HG03039 (cell line): Measurements from ENCODE around the gene DTYMK.
"Not testable (repeated sequence)": the region's sequence is repeated elsewhere in the genome, so short reads cannot be mapped to it uniquely, and the experiment has no call there.

ENCODE experiments used
- ATAC-seq: cut with Tn5 transposase; IDR thresholded peaks from one replicate; pipeline ENCODE4 v1.9.1; 2021; ENCODE audit warnings: mild to moderate bottlenecking, moderate library complexity; ENCODE audit not compliant: unreplicated experiment

DTYMK gene

GRCh38 chr2:241673189-241673663 lies 13.4 kb downstream of the DTYMK start:
- no peak for ATAC-seq

GRCh38 chr2:241672243-241673188 lies 14.1 kb downstream of the DTYMK start:
- ATAC-seq, result no peak

- no peak for ATAC-seq
Observed at GRCh38 chr2:241671457-241672240, 15.0 kb downstream of the DTYMK start.

GRCh38 chr2:241670333-241671110 lies 16.1 kb downstream of the DTYMK start:
- no peak for ATAC-seq

- ATAC-seq, result no peak
Observed at GRCh38 chr2:241668839-241669238, 17.8 kb downstream of the DTYMK start.

GRCh38 chr2:241668354-241668753 lies 18.3 kb downstream of the DTYMK start:
- no peak for ATAC-seq

GRCh38 chr2:241666627-241667400 lies 19.8 kb downstream of the DTYMK start:
- no peak for ATAC-seq

- no peak for ATAC-seq
Observed at GRCh38 chr2:241665731-241666440, 20.7 kb downstream of the DTYMK start.

GRCh38 chr2:241662731-241663130 lies 23.9 kb downstream of the DTYMK start:
- not testable (repeated sequence) for ATAC-seq

GRCh38 chr2:241660593-241661213 lies 25.9 kb downstream of the DTYMK start:
- no peak for ATAC-seq

- ATAC-seq, result no peak
Observed at GRCh38 chr2:241659150-241659739, 27.4 kb downstream of the DTYMK start.

- no peak for ATAC-seq
Observed at GRCh38 chr2:241658296-241658695, 28.3 kb downstream of the DTYMK start.

GRCh38 chr2:241657786-241658254 lies 28.8 kb downstream of the DTYMK start:
- ATAC-seq, result no peak

- no peak for ATAC-seq
Observed at GRCh38 chr2:241656190-241656741, 30.3 kb downstream of the DTYMK start.

- ATAC-seq, result no peak
Observed at GRCh38 chr2:241655516-241656189, 31.0 kb downstream of the DTYMK start.

GRCh38 chr2:241654551-241654950 lies 32.1 kb downstream of the DTYMK start:
- no peak for ATAC-seq

- no peak for ATAC-seq
Observed at GRCh38 chr2:241653210-241653750, 33.3 kb downstream of the DTYMK start.
